IMR-90 (cell line): Measurements from ENCODE around the gene CELA2A. TPM values are rescaled to one million over a fixed set of nuclear protein-coding genes. Genes with fewer than 3 reads are reported as not detected.
"Not testable (repeated sequence)": the region's sequence is repeated elsewhere in the genome, so short reads cannot be mapped to it uniquely, and the experiment has no call there.

Experiments
- ATAC-seq: fragments of 200-7000 bp; cut with Tn5 transposase; 2 replicates; pipeline ENCODE4 v1.9.1; 2020; ENCODE audit warnings: low read depth, mild to moderate bottlenecking, moderate library complexity
- BruUV-seq: library from RNA; stranded (reverse); fragments of 400-500 nt; replicated peaks from 2 replicates; lab custom pipeline; 2021; lab: Mats Ljungman, UMichigan
- CTCF ChIA-PET: fragments of 300-600 bp; formaldehyde crosslinking; extraction: SDS; loops from one replicate; lab custom pipeline; 2021; ENCODE audit warnings: antibody characterized with exemption; lab: Yijun Ruan, JAX
- POLR2A ChIA-PET: fragments of 300-600 bp; sonication (Branson Sonifier 250); formaldehyde crosslinking; loops from one replicate; lab custom pipeline; 2022; ENCODE audit warnings: antibody characterized with exemption; ENCODE audit not compliant: unreplicated experiment; lab: Charles Lee
- DNase-seq: peaks from one replicate; pipeline ENCODE4 v3.0.0; 2013
- H2AFZ ChIP-seq: replicated peaks from 2 replicates; pipeline ENCODE3; 2013; ENCODE audit warnings: low read length, mild to moderate bottlenecking; ENCODE audit not compliant: poor library complexity
- H2AK5ac ChIP-seq: 2 replicates; pipeline ENCODE4 v1.6.1; 2013; ENCODE audit warnings: low read depth, low read length, inconsistent platforms
- H2AK9ac ChIP-seq: replicated peaks from 2 replicates; pipeline ENCODE3; 2013; ENCODE audit warnings: mild to moderate bottlenecking, low read depth, low read length, moderate library complexity; ENCODE audit not compliant: poor library complexity
- H2BK120ac ChIP-seq: 2 replicates; pipeline ENCODE4 v1.6.1; 2013; ENCODE audit warnings: low read depth, low read length, inconsistent platforms
- H2BK15ac ChIP-seq: 3 replicates; pipeline ENCODE4 v1.6.1; 2013; ENCODE audit warnings: low read depth, low read length, inconsistent platforms
- H2BK20ac ChIP-seq: 2 replicates; pipeline ENCODE4 v1.6.1; 2013; ENCODE audit warnings: low read depth, mild to moderate bottlenecking, inconsistent platforms, low read length, moderate library complexity
- H2BK5ac ChIP-seq: 2 replicates; pipeline ENCODE4 v1.6.1; 2013; ENCODE audit warnings: mild to moderate bottlenecking, low read depth, low read length, inconsistent platforms; ENCODE audit not compliant: poor library complexity, severe bottlenecking
- H3K14ac ChIP-seq: replicated peaks from 2 replicates; pipeline ENCODE4 v1.6.1; 2013; ENCODE audit warnings: low read depth, low read length, inconsistent platforms
- H3K18ac ChIP-seq: 2 replicates; pipeline ENCODE4 v1.6.1; 2013; ENCODE audit warnings: low read depth, low read length, control low read depth
- H3K23ac ChIP-seq: 2 replicates; pipeline ENCODE4 v1.6.1; 2013; ENCODE audit warnings: low read depth, low read length, inconsistent platforms
- H3K27ac ChIP-seq: 2 replicates; pipeline ENCODE4 v1.5.1; 2013; ENCODE audit warnings: mild to moderate bottlenecking, control low read depth, low read length; ENCODE audit not compliant: insufficient read depth
- H3K27me3 ChIP-seq: 2 replicates; pipeline ENCODE4 v1.6.1; 2013; ENCODE audit warnings: low read length; ENCODE audit not compliant: control insufficient read depth, insufficient read depth
- H3K36me3 ChIP-seq: 2 replicates; pipeline ENCODE4 v1.6.1; 2013; ENCODE audit warnings: low read length, mixed read lengths; ENCODE audit not compliant: control insufficient read depth, insufficient read depth
- H3K4ac ChIP-seq: 2 replicates; pipeline ENCODE4 v1.6.1; 2013; ENCODE audit warnings: low read depth, low read length, inconsistent platforms
- H3K4me1 ChIP-seq: 2 replicates; pipeline ENCODE4 v1.6.1; 2013; ENCODE audit warnings: low read length, mixed read lengths; ENCODE audit not compliant: control insufficient read depth, insufficient read depth
- H3K4me2 ChIP-seq: 2 replicates; pipeline ENCODE4 v1.6.1; 2013; ENCODE audit warnings: low read depth, mild to moderate bottlenecking, control low read depth, low read length, moderate library complexity
- H3K4me3 ChIP-seq: 2 replicates; pipeline ENCODE4 v1.5.1; 2013; ENCODE audit warnings: low read depth, mild to moderate bottlenecking, control low read depth, low read length, moderate library complexity; ENCODE audit not compliant: insufficient read depth
- H3K56ac ChIP-seq: 2 replicates; pipeline ENCODE4 v1.6.1; 2013; ENCODE audit warnings: low read length, inconsistent platforms; ENCODE audit not compliant: insufficient read depth; ENCODE audit errors: extremely low read depth
- H3K79me1 ChIP-seq, 2 experiments: 2 replicates each; pipeline ENCODE4 v1.6.1; 2013; ENCODE audit warnings: low read length in 2 of 2, inconsistent platforms in 1 of 2, low read depth in 1 of 2
- H3K9ac ChIP-seq: 2 replicates; pipeline ENCODE4 v1.6.1; 2013; ENCODE audit warnings: low read depth, low read length, control low read depth
- H3K9me1 ChIP-seq: 2 replicates; pipeline ENCODE4 v1.6.1; 2013; ENCODE audit warnings: low read length, inconsistent platforms; ENCODE audit not compliant: insufficient read depth
- H3K9me3 ChIP-seq: 2 replicates; pipeline ENCODE4 v1.6.1; 2013; ENCODE audit warnings: low read length; ENCODE audit not compliant: control insufficient read depth, insufficient read depth
- H4K20me1 ChIP-seq: 2 replicates; pipeline ENCODE4 v1.6.1; 2013; ENCODE audit warnings: low read length, inconsistent platforms; ENCODE audit not compliant: insufficient read depth
- H4K5ac ChIP-seq: 2 replicates; pipeline ENCODE4 v1.6.1; 2013; ENCODE audit warnings: mild to moderate bottlenecking, low read depth, low read length, control low read depth
- H4K8ac ChIP-seq, 2 experiments: 2 replicates each; pipeline ENCODE4 v1.6.1; 2013; ENCODE audit warnings: low read depth in 2 of 2, low read length in 2 of 2, control low read depth in 1 of 2, inconsistent platforms in 1 of 2
- H4K91ac ChIP-seq: 2 replicates; pipeline ENCODE4 v1.6.1; 2013; ENCODE audit warnings: low read depth, low read length, inconsistent platforms; ENCODE audit not compliant: insufficient read depth
- MAZ ChIP-seq: IDR thresholded peaks from 2 replicates; pipeline ENCODE4 v1.6.1; 2012; ENCODE audit warnings: low read depth, mild to moderate bottlenecking, low read length, improper control_type of control experiment, moderate library complexity, borderline replicate concordance
- USF2 ChIP-seq: fragments of 150-350 bp; IDR thresholded peaks from 2 replicates; pipeline ENCODE4 v1.6.1; 2017; ENCODE audit warnings: mild to moderate bottlenecking, antibody characterized with exemption, low read length, low read depth
- WGBS, 2 experiments: methylation state at CpG; one replicate each; pipeline versions ENCODE4 v1.1.5 to v1.1.7; 2013; ENCODE audit warnings: missing lambda C conversion rate in 2 of 2; ENCODE audit not compliant: insufficient read length in 1 of 2; ENCODE audit errors: extremely low coverage in 2 of 2; 5-methylcytosine and 5-hydroxymethylcytosine counted together
- dilution Hi-C: fragments of 300-500 bp; cut with HindIII; formaldehyde crosslinking; loops from one replicate; pipeline ENCODE4 v1.14.3; 2018; ENCODE audit warnings: low sequenced_read_pairs; ENCODE audit not compliant: unreplicated experiment
- in situ Hi-C: fragments of 300-500 bp; cut with MboI; formaldehyde crosslinking; loops from 3 replicates; pipeline ENCODE4 v1.14.3; 2019; ENCODE audit warnings: low sequenced_read_pairs, inconsistent platforms, mixed read lengths
- intact Hi-C: fragments of 100-400 bp; cut with micrococcal nuclease; formaldehyde crosslinking; loops from 2 replicates; pipeline ENCODE4 v1.10.0; 2022
- polyA plus RNA-seq, 3 experiments: library from polyadenylated mRNA; depleted of rRNA; stranded (reverse); fragments of >200 nt; gene quantifications; 2 replicates each; pipeline ENCODE4 v1.2.3, GENCODE V29; 2012; ENCODE audit warnings: low replicate concordance in 1 of 3
- total RNA-seq: library from RNA; depleted of rRNA; stranded (reverse); fragments of >200 nt; gene quantifications from 2 replicates; pipeline ENCODE4 v1.2.3, GENCODE V29; 2012

The CELA2A gene
- total and polyA plus RNA-seq, 2 of the 4 experiments (the other 2 are of a cell fraction) = not detected

GRCh38 chr1:15465674-15466073 lies 9.1 kb downstream of the CELA2A start:
- no CpG with 5 or more reads among the region's 7 CpGs for WGBS, 2 experiments
- H4K5ac ChIP-seq = no peak overlapping the region
- H4K8ac ChIP-seq = no peak overlapping the region
- no peaks in the 10 kb centered on the region for H4K20me1 ChIP-seq
- no peaks in the 10 kb centered on the region for H3K9me3 ChIP-seq
- no peak overlapping the region for H3K4ac ChIP-seq
- no peak overlapping the region for H3K9ac ChIP-seq
- ATAC-seq (no peak), DNase-seq (no peak)
- H3K4me3 ChIP-seq = no peak overlapping the region
- H3K36me3 ChIP-seq = no peaks in the 10 kb centered on the region
- POLR2A ChIA-PET = interaction anchor here (0.7 kb wide), 1 partner anchor 28 kb away, joined by 3 read pairs; no protein-coding TSS in a partner anchor
- H3K4me1 ChIP-seq = no peaks in the 10 kb centered on the region; the same call in 1 of the 2 replicates
- intact Hi-C loops (no loop called here), in situ Hi-C loops (no loop called here), dilution Hi-C loops (no loop called here)
- no peak overlapping the region for H2BK15ac ChIP-seq
- no peak overlapping the region for H3K23ac ChIP-seq
- TF ChIP-seq USF2 = peak; percentile 20; the same call in 1 of the 2 replicates
- no peak for TF ChIP-seq MAZ
- no peak overlapping the region for H3K18ac ChIP-seq
- no peak overlapping the region for H2AK9ac ChIP-seq
- no peak overlapping the region for H3K4me2 ChIP-seq
- BruUV-seq = no TSS peak
- H4K91ac ChIP-seq = no peak overlapping the region
- H2AK5ac ChIP-seq = no peak overlapping the region
- no peak overlapping the region for H2AFZ ChIP-seq
- H3K79me1 ChIP-seq = no peaks in the 10 kb centered on the region
- no peak overlapping the region for H2BK20ac ChIP-seq
- H3K27ac ChIP-seq = no peak overlapping the region
- no peak overlapping the region for H3K14ac ChIP-seq
- H2BK120ac ChIP-seq = no peak overlapping the region
- H3K9me1 ChIP-seq = no peaks in the 10 kb centered on the region
- CTCF ChIA-PET = interaction anchor here (0.6 kb wide), 1 partner anchor 143 kb away, joined by 3 read pairs; no protein-coding TSS in a partner anchor
- H3K56ac ChIP-seq = no peak overlapping the region
- H2BK5ac ChIP-seq = no peak overlapping the region
- H3K27me3 ChIP-seq = peaks cover 3% of the 10 kb centered on the region; the same call in 1 of the 2 replicates

- H3K9me3 ChIP-seq, H3K56ac ChIP-seq, H4K8ac ChIP-seq, H3K27ac ChIP-seq, H3K36me3 ChIP-seq, H2AK9ac ChIP-seq, H2BK15ac ChIP-seq, H4K5ac ChIP-seq, POLR2A ChIA-PET, H3K9me1 ChIP-seq, H3K4me1 ChIP-seq, H3K18ac ChIP-seq, H2AK5ac ChIP-seq, H3K9ac ChIP-seq, H3K27me3 ChIP-seq, intact Hi-C loops, H3K79me1 ChIP-seq, H2BK20ac ChIP-seq, BruUV-seq, H4K20me1 ChIP-seq, H3K14ac ChIP-seq, H4K91ac ChIP-seq, DNase-seq, H3K4ac ChIP-seq, H3K4me2 ChIP-seq, dilution Hi-C loops, ATAC-seq, H2BK120ac ChIP-seq, H2AFZ ChIP-seq, CTCF ChIA-PET, H3K23ac ChIP-seq, H2BK5ac ChIP-seq, in situ Hi-C loops, H3K4me3 ChIP-seq: not testable (repeated sequence)
- 94% methylated on average over 14 of the region's 22 CpGs; no CpG with 5 or more reads in 1 of the 2 experiments for WGBS, 2 experiments
Observed at GRCh38 chr1:15466955-15467625, 10.6 kb downstream of the CELA2A start.
